Activated naive CD4-positive, alpha-beta T cell treated with anti-CD3 and anti-CD28 coated beads, Interleukin-2, amount 50 U/mL, for 16 hours (primary cell): ENCODE measurements around the gene NLRC5.
"Not testable (repeated sequence)": the region's sequence is repeated elsewhere in the genome, so short reads cannot be mapped to it uniquely, and the experiment has no call there.

Experiments used
- DNase-seq: peaks from one replicate; pipeline ENCODE4 v3.0.0-alpha.2; 2020

Gene NLRC5

GRCh38 chr16:57109259-57110105 is 120.1 kb downstream of the NLRC5 start:
- DNase-seq: not testable (repeated sequence)

DNA sequence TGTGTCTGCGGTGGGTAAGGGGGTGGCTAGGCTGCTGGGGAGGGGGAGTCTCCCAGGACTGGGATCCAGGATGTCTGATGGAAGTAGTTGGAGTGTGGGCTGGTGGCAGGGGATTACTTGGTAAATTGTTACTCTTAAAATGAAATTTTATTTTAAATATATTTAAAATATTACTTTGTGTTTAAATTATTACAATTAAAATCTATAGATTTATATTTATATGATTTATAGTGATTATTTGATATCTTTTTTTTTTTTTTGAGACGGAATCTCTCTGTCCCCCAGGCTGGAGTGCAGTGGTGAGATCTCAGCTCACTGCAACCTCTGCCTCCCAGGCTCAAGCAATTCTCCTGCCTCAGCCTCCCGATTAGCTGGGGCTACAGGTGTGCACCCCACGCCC is 121.6 kb downstream of the NLRC5 start:
- no peak for DNase-seq

GRCh38 chr16:57111420-57111819 is 122.1 kb downstream of the NLRC5 start:
- no peak for DNase-seq

- DNase-seq: no peak
Observed at GRCh38 chr16:57112403-57113041, 123.2 kb downstream of the NLRC5 start.

GRCh38 chr16:57113042-57113453 is 123.7 kb downstream of the NLRC5 start:
- no peak for DNase-seq

GRCh38 chr16:57113664-57114063 is 124.3 kb downstream of the NLRC5 start:
- DNase-seq: no peak

- no peak for DNase-seq
Observed at GRCh38 chr16:57115168-57115513, 125.8 kb downstream of the NLRC5 start.

DNA sequence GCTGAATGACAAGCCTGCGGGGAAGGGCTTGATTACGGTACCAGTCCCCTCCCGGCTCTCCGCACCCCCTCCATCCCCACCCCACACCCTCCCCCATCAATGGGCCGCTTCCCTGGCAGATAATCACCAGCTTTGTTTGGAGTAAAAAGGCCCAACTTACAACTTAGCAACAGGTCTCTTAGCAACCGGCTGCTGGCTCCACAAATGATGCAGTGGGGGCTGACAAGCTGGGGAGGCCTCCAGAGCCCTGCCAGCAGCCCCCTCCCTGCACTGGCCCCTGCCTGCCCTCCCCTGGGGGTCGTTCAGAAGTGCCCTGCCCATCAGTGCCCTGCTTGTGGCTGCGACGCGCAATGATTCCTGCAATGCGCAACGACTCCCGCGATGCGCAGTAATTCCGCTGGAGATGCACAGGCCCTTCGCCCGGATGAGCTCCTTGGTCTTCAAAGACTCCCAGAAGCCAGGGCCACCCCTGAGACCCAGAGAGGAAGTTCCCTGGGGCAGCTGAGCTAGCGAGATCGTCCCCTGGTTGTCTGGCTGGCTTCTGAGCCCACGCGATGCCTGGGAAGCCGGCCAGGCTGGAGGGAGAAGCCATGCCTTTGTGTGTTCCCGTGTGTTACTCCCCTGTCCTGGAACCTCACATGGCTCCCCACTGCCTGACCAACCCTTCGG is 126.3 kb downstream of the NLRC5 start:
- no peak for DNase-seq

GRCh38 chr16:57118461-57119084 is 129.2 kb downstream of the NLRC5 start:
- DNase-seq: no peak

DNA sequence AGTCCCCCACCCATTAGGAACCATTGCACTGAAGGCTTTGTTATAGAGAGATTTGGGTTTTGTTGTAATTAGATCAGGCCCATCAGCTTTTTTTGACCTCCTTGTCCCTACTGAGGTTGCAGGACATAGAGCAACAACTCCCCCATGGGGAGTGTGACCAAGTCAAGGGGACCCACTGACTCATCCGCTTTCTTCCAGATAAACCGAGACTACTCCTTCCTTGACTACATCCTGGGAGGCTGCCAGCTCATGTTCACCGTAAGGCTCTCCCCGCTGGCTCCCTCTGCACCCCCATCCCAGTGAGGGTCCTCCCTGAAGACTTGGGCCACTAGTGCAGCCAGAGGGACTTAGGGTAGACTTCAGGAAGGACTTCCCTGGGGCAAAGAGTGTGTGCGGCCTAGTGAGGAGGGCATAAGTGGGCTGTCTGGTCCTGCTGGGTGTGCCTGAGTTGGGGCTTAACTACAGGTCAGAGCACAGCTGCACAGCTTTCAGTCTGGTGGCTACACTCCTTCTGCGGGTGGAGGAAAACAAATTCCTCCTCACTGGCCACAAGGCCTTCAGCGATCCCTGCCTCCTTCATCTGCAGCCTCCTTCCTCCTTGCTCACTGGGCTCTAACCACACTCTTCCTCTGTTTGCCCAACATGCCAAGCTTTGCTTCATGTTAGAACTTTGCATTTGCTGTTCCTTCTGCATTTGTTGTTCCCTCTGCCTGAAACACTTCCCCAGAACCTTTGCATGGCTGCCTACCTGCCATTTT is 134.0 kb downstream of the NLRC5 start:
- no peak for DNase-seq

GRCh38 chr16:57123974-57124674 is 134.8 kb downstream of the NLRC5 start:
- no peak for DNase-seq

GRCh38 chr16:57125376-57125775 is 136.0 kb downstream of the NLRC5 start:
- no peak for DNase-seq

GRCh38 chr16:57125969-57126368 is 136.6 kb downstream of the NLRC5 start:
- no peak for DNase-seq

DNA sequence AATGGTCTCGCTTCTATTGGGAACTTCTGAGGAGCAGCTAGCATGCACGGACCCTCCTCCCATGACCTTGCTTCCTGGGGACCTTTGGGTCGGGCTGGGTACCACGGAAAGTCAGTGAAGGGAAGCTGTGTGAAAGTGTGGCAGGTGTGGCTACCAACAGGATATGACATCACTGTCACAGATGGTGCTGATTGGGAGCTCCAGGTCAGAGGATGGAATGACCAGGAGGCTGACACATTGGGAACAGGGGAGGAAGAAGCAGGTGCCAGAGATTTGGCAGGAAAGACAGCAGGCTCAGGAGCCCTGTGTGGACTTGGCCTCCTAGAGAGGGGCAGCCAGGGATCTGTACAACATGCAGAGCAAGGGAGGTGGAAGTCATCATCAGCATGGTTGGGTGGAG is 137.1 kb downstream of the NLRC5 start:
- DNase-seq: no peak

DNA sequence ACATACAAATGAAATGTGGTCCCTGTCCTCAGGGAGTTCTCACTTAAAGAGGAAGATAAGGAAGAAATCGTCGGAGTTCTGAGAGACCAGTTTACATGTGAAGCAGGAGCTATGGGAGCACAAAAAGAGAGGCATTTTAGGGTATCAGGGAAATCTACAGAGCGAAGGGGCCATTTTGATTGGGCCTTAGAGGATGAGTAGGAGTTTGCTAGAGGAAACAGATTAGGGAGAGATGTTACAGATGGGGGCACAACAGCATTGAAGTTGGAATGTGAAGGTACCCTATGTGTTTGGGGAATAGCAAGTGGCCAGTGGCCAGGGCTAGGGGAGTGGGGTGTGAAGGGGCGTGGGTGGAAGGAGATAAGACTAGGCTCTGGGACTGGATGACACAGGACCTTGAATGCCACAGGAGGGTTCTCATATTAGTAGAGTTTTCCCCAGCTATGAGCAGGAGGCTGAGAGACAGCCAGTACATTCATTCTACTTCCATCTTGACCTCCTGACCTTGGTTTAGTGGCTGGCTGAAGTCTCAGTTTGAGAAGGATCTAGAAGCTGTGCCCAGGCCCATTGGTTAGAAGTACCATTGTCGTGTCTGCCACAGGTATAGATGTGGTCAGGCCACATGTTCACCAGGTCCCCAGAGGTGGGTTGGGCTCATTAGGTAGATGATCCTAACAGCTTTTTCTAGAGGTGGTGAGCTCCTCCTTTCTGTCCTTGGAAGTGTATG is 137.8 kb downstream of the NLRC5 start:
- DNase-seq: no peak

DNA sequence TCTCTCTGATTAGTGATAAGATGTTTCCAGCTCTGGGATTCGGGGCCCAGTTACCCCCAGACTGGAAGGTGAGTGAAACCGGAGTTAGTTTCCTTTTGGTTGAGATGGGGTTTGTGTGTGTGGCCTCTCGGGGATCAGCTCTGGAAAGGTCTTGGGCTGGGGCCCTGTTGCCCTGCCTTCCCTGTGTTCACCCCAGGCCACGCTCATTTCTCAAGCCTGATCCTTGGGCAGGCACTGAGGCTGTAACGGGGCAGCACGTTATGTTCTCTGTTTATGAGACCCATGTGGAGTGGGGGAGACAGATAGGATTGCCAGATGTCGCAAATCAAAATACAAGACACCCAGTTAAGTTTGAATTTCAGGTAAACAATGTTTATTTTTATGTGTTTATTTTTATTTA is 138.5 kb downstream of the NLRC5 start:
- no peak for DNase-seq

- DNase-seq: peak; percentile 52
Observed at GRCh38 chr16:57128771-57129389, 139.5 kb downstream of the NLRC5 start.

GRCh38 chr16:57130950-57131321 is 141.6 kb downstream of the NLRC5 start:
- no peak for DNase-seq

DNA sequence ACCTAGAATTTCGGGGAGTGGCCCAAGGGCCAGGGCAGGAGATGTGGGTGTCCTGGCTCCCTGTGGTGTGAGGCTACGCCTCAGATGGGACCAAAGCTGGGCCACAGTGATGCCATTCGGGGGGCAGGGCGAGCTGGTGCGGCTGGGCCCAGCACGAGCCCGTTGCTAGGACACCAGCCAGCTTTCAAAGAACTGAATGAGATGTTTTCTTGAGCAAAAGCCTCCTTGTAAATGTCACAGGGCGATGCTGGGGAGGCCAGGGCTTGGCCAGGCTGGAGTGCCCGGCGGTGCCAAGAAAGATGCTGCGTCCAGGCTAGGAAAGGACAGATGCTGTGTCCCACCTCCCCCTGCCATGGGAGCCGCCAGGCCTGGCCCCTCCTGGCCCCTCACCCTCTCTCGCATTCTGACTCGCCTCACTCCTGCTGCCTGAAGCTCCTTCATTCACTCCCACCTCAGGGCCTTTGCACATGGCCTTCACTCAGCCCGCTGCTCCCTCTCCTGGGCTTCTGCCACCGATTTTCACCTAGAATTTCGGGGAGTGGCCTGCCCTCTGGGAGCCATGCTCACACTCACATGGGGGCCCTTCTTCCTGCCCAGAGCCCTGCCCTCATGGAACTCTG is 142.1 kb downstream of the NLRC5 start:
- no peak for DNase-seq

- DNase-seq: no peak
Observed at GRCh38 chr16:57132470-57132869, 143.1 kb downstream of the NLRC5 start.

- no peak for DNase-seq
Observed at GRCh38 chr16:57133031-57133430, 143.7 kb downstream of the NLRC5 start.
